AG09309 (cell line): ENCODE results near the gene TGFBR2.

ENCODE experiments used
- DNase-seq: peaks from one replicate; pipeline ENCODE4 v3.0.0-alpha.2; 2010; ENCODE audit warnings: low read depth
- H3K4me3 ChIP-seq: 2 replicates; pipeline ENCODE4 v1.5.1; 2011; ENCODE audit warnings: mild to moderate bottlenecking, low read depth, low read length, moderate library complexity; ENCODE audit not compliant: control insufficient read depth
- CTCF ChIP-seq: IDR thresholded peaks from 2 replicates; pipeline ENCODE4 v1.5.1; 2011; ENCODE audit warnings: mild to moderate bottlenecking, low read depth, low read length, inconsistent platforms; ENCODE audit not compliant: insufficient read depth, control insufficient read depth; ENCODE audit errors: missing control alignments

The TGFBR2 gene

GRCh38 chr3:30685267-30685667 is 78.9 kb downstream of the TGFBR2 start:
- no peak overlapping the region for H3K4me3 ChIP-seq
- TF ChIP-seq CTCF: no peak
- no peak for DNase-seq

DNA sequence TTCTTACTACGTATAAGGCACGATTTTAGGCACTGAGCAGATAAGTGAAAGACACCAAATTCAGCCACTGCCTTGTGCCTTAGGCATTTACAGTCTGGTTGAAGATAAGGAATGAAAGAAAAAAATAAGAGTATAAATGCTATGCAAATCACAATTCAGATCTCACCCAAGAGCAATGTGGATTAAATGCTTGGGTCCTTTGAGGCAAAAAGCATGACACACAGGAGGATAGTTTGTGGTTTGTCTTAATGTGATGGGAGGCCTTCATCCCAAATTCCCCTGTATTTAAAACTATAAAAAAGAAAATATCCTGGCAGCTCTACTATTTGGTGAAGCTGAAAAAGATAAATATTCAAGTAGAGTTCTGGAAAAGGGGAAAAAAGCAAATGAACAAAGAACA is 79.8 kb downstream of the TGFBR2 start:
- no peak for DNase-seq
- H3K4me3 ChIP-seq: no peak overlapping the region
- TF ChIP-seq CTCF: no peak

DNA sequence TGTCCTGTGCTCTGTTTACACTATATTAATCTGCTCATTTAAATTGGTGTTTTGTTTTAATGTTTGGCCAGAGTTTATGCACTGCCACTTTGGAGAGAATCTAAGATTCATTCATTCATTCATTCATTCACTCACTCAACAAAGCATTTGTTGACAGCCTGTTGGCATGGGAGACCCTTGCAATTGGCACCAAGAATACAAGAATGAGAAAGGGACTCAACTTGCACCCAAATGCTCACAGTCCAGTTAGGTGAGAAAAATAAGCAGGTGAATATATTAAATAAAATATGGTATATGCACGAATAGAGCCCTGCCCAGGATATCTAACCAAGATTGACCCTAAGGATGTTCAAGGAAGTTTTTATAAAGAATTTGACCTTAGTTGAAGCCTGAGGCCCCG is 80.4 kb downstream of the TGFBR2 start:
- no peak for DNase-seq
- TF ChIP-seq CTCF: no peak
- H3K4me3 ChIP-seq: no peak overlapping the region

GRCh38 chr3:30687930-30688570 is 81.6 kb downstream of the TGFBR2 start:
- DNase-seq: no peak
- no peak overlapping the region for H3K4me3 ChIP-seq
- no peak for TF ChIP-seq CTCF

- no peak for TF ChIP-seq CTCF
- no peak overlapping the region for H3K4me3 ChIP-seq
- peak; percentile 37 for DNase-seq
These were observed 82.6 kb downstream of the TGFBR2 start for GRCh38 chr3:30688776-30689641.

- DNase-seq: no peak
- H3K4me3 ChIP-seq: no peak overlapping the region
These were observed 83.8 kb downstream of the TGFBR2 start for GRCh38 chr3:30690199-30690598.

More at GRCh38 chr3:30690199-30690598, 83.8 kb downstream of the TGFBR2 start:
- TF ChIP-seq CTCF: no peak
